Mesenchymal stem cell (in vitro differentiated cells and primary cell): ENCODE data around the gene GBP3.

Source experiments
- DNase-seq: peaks from one replicate; pipeline ENCODE4 v3.0.0-alpha.2; 2013
- H2AFZ ChIP-seq: one replicate; pipeline ENCODE4 v1.6.1; 2013; ENCODE audit warnings: low read depth, mild to moderate bottlenecking, control low read depth, inconsistent platforms, low read length, moderate library complexity
- H2AK5ac ChIP-seq: 2 replicates; pipeline ENCODE4 v1.6.1; 2013; ENCODE audit warnings: low read length, moderate library complexity, mild to moderate bottlenecking, inconsistent platforms; ENCODE audit not compliant: severe bottlenecking
- H2BK120ac ChIP-seq: one replicate; pipeline ENCODE4 v1.6.1; 2013; ENCODE audit warnings: low read depth, mild to moderate bottlenecking, inconsistent platforms, low read length, moderate library complexity
- H2BK12ac ChIP-seq, 2 experiments: one replicate each; pipeline ENCODE4 v1.6.1; 2013; ENCODE audit warnings: inconsistent platforms in 2 of 2, low read length in 2 of 2, mild to moderate bottlenecking in 2 of 2, moderate library complexity in 2 of 2, control low read depth in 1 of 2
- H2BK15ac ChIP-seq: one replicate; pipeline ENCODE4 v1.6.1; 2013; ENCODE audit warnings: mild to moderate bottlenecking, low read depth, inconsistent platforms; ENCODE audit not compliant: poor library complexity, severe bottlenecking
- H2BK5ac ChIP-seq: 2 replicates; pipeline ENCODE4 v1.6.1; 2013; ENCODE audit warnings: low read depth, mild to moderate bottlenecking, low read length, control low read depth, inconsistent platforms; ENCODE audit not compliant: poor library complexity, severe bottlenecking
- H3K14ac ChIP-seq, 2 experiments: one replicate each; pipeline ENCODE4 v1.6.1; 2013; ENCODE audit warnings: inconsistent platforms in 2 of 2, low read length in 2 of 2, control low read depth in 1 of 2, mild to moderate bottlenecking in 1 of 2, moderate library complexity in 1 of 2
- H3K18ac ChIP-seq, 2 experiments: one replicate each; pipeline ENCODE4 v1.6.1; 2013; ENCODE audit warnings: inconsistent platforms in 2 of 2, low read length in 2 of 2, control low read depth in 1 of 2, low read depth in 1 of 2, mild to moderate bottlenecking in 1 of 2
- H3K23ac ChIP-seq, 2 experiments: one replicate each; pipeline ENCODE4 v1.6.1; 2013; ENCODE audit warnings: inconsistent platforms in 2 of 2, low read length in 2 of 2, mild to moderate bottlenecking in 2 of 2, moderate library complexity in 2 of 2, control low read depth in 1 of 2
- H3K27ac ChIP-seq: 2 replicates; pipeline ENCODE4 v1.5.1; 2013; ENCODE audit warnings: mild to moderate bottlenecking, moderate library complexity, low read length, control low read depth, inconsistent platforms; ENCODE audit not compliant: poor library complexity, severe bottlenecking
- H3K27me3 ChIP-seq, 2 experiments: 2 replicates each; pipeline versions ENCODE4 v1.6.1 to v1.7.0; 2013; ENCODE audit warnings: low read length in 2 of 2, mild to moderate bottlenecking in 2 of 2, moderate library complexity in 2 of 2, control low read depth in 1 of 2, inconsistent platforms in 1 of 2; ENCODE audit not compliant: control insufficient read depth in 1 of 2, insufficient read depth in 1 of 2
- H3K36me3 ChIP-seq, 2 experiments: 2 replicates each; pipeline versions ENCODE4 v1.6.1 to v1.7.0; 2013; ENCODE audit warnings: low read length in 2 of 2, control low read depth in 1 of 2, inconsistent platforms in 1 of 2, low read depth in 1 of 2, mild to moderate bottlenecking in 1 of 2; ENCODE audit not compliant: insufficient read depth in 2 of 2, control insufficient read depth in 1 of 2
- H3K4ac ChIP-seq, 2 experiments: one replicate each; pipeline ENCODE4 v1.6.1; 2013; ENCODE audit warnings: inconsistent platforms in 2 of 2, low read length in 2 of 2, mild to moderate bottlenecking in 2 of 2, moderate library complexity in 2 of 2, control low read depth in 1 of 2, low read depth in 1 of 2
- H3K4me1 ChIP-seq: 2 replicates; pipeline ENCODE4 v1.6.1; 2013; ENCODE audit warnings: low read depth, low read length, control low read depth; ENCODE audit not compliant: control insufficient read depth, insufficient read depth
- H3K4me2 ChIP-seq: 2 replicates; pipeline ENCODE4 v1.6.1; 2013; ENCODE audit warnings: low read length, mild to moderate bottlenecking, inconsistent platforms; ENCODE audit not compliant: poor library complexity, severe bottlenecking
- H3K4me3 ChIP-seq, 2 experiments: 2 replicates each; pipeline versions ENCODE4 v1.5.1 to v1.7.0; 2013; ENCODE audit warnings: low read length in 2 of 2, mild to moderate bottlenecking in 2 of 2, control low read depth in 1 of 2, low read depth in 1 of 2; ENCODE audit not compliant: insufficient read depth in 1 of 2
- H3K79me1 ChIP-seq: replicated peaks from 2 replicates; pipeline ENCODE4 v1.6.1; 2013; ENCODE audit warnings: mild to moderate bottlenecking, control low read depth, low read length, inconsistent platforms; ENCODE audit not compliant: poor library complexity, severe bottlenecking
- H3K9ac ChIP-seq: 2 replicates; pipeline ENCODE4 v1.7.0; 2013; ENCODE audit warnings: mild to moderate bottlenecking, low read length, moderate library complexity
- H3K9me3 ChIP-seq: 2 replicates; pipeline ENCODE4 v1.7.0; 2013; ENCODE audit warnings: mild to moderate bottlenecking, low read length; ENCODE audit not compliant: control insufficient read depth
- H4K8ac ChIP-seq: one replicate; pipeline ENCODE4 v1.6.1; 2013; ENCODE audit warnings: inconsistent platforms, mild to moderate bottlenecking, low read length, moderate library complexity
- H4K91ac ChIP-seq: one replicate; pipeline ENCODE4 v1.6.1; 2013; ENCODE audit warnings: mild to moderate bottlenecking, low read length, inconsistent platforms
- WGBS: methylation state at CpG from one replicate; pipeline ENCODE4 v1.1.7; 2013; ENCODE audit warnings: mixed read lengths; 5-methylcytosine and 5-hydroxymethylcytosine counted together

GBP3 gene

DNA sequence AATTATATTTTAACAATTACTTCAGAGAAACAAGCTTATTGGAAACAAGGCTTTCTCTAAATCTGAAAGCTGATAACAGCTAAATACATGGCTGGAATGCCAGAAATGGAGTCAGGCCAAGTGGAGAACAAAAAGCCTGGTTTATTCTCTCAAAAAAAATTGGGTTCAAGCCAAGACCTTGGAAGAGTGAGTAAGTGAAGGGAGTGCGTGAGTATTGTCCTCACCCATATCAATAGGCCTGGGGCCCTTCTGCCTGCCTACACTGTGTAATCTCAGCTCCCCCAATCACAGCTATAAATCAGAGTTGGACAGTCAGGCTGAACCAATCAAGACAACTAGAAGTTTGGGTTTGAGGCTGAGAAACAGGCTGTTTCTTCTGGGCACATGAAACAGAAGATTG lies 37.6 kb downstream of the GBP3 start:
- peak; percentile 84 for DNase-seq
- WGBS: no CpG with 5 or more reads among the region's 1 CpG
- H4K91ac ChIP-seq: no peak overlapping the region
- H2BK5ac ChIP-seq: no peak overlapping the region
- H2AFZ ChIP-seq: no peak overlapping the region
- no peak overlapping the region for H2BK15ac ChIP-seq
- no peak overlapping the region for H2BK120ac ChIP-seq
- peak overlapping the region; percentile 66 for H3K9ac ChIP-seq
- no peaks in the 10 kb centered on the region for H3K27me3 ChIP-seq
- H3K4me3 ChIP-seq: peak overlapping the region in 1 of 2 experiments; percentile 5
- H3K36me3 ChIP-seq: peaks cover 3 to 28% of the 10 kb centered on the region in 2 experiments
- H3K27ac ChIP-seq: no peak overlapping the region
- H3K23ac ChIP-seq: no peak overlapping the region
- peak overlapping the region in 1 of 2 experiments; percentile 16 for H3K18ac ChIP-seq
- no peak overlapping the region for H2BK12ac ChIP-seq
- H3K9me3 ChIP-seq: no peaks in the 10 kb centered on the region
- H3K4me1 ChIP-seq: peaks cover 3% of the 10 kb centered on the region
- H3K14ac ChIP-seq: no peak overlapping the region
- no peak overlapping the region for H4K8ac ChIP-seq
- H3K79me1 ChIP-seq: peaks cover 22% of the 10 kb centered on the region
- no peak overlapping the region for H3K4ac ChIP-seq
- peak overlapping the region; percentile 1 for H2AK5ac ChIP-seq
- no peak overlapping the region for H3K4me2 ChIP-seq

DNA sequence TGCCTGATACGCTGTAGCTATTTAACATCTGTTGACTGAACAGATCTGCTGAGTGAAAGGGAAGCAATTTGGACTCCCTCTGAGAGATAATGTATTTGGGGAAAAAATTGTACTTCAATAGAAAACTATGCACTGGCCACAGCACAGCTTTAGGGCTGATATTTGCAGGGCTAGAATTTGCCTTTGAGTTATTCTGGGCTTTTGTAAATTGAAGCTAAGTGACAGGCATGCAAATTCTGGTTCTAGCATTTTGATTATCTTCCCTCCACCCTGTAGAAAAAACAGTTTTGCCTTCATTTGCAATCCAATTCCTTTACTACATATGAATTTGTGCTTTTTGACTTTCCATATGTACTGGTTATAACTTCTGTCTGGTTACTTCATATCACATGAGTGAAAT lies 38.1 kb downstream of the GBP3 start:
- peaks cover 20% of the 10 kb centered on the region for H3K79me1 ChIP-seq
- H3K27ac ChIP-seq: peak overlapping the region; percentile 20
- H3K4me2 ChIP-seq: no peak overlapping the region
- H2BK120ac ChIP-seq: no peak overlapping the region
- H3K9me3 ChIP-seq: no peaks in the 10 kb centered on the region
- no peak overlapping the region for H2BK5ac ChIP-seq
- WGBS: 100% methylated on average over 1 of the region's 1 CpG
- H3K36me3 ChIP-seq: peaks cover 3 to 28% of the 10 kb centered on the region in 2 experiments
- no peak overlapping the region for H2AFZ ChIP-seq
- DNase-seq: peak; percentile 13
- no peak overlapping the region for H3K18ac ChIP-seq
- no peak overlapping the region for H2BK15ac ChIP-seq
- no peak overlapping the region for H2BK12ac ChIP-seq
- H3K4me1 ChIP-seq: peaks cover 3% of the 10 kb centered on the region
- H3K4me3 ChIP-seq: peak overlapping the region in 1 of 2 experiments; percentile 59
- H2AK5ac ChIP-seq: no peak overlapping the region
- H3K4ac ChIP-seq: no peak overlapping the region
- no peak overlapping the region for H3K23ac ChIP-seq
- no peak overlapping the region for H4K91ac ChIP-seq
- no peak overlapping the region for H4K8ac ChIP-seq
- no peaks in the 10 kb centered on the region for H3K27me3 ChIP-seq
- H3K9ac ChIP-seq: peak overlapping the region; percentile 66
- no peak overlapping the region for H3K14ac ChIP-seq

DNA sequence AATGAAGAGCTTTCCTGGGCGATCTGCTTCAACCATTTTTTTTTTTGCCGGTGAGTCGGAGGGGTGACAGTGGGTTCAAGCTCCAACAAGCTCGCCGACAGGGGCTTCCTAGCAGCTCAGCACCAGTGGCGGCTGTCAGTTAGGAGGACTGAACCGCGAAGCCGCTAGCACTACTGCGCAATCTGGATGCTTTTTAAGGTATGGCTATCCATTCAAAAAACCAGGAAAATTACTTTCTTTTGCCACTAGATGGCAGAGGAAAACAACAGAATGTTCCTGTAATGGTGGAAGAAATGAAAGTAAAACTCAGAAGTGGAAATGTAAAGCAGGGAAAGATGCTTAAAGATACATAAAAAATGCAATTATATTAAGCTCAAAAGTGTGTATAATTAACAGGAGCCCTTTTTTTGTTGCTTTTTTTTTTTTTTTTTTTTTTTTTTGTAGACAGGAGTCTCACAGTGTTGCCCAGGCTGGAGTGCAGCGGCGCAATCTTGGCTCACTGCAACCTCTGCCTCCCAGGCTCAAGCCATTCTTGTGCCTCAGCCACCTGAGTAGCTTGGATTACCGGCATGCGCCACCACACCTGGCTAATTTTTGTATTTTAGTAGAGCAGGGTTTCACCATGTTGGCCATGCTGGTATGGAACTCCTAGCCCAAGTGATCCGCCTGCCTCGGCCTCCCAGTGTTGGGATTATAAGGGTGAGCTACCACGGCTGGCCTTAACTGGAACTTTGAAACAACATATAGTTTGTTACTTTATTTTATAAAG lies 38.7 kb downstream of the GBP3 start:
- WGBS: 96% methylated on average over 16 of the region's 17 CpGs
- H3K18ac ChIP-seq: no peak overlapping the region
- no peak overlapping the region for H2BK15ac ChIP-seq
- H4K91ac ChIP-seq: no peak overlapping the region
- no peaks in the 10 kb centered on the region for H3K27me3 ChIP-seq
- no peak overlapping the region for H2AK5ac ChIP-seq
- no peak overlapping the region for H3K4me2 ChIP-seq
- H3K9me3 ChIP-seq: no peaks in the 10 kb centered on the region
- H2AFZ ChIP-seq: no peak overlapping the region
- no peak overlapping the region for H3K14ac ChIP-seq
- H3K9ac ChIP-seq: peak overlapping the region; percentile 66
- peaks cover 3 to 28% of the 10 kb centered on the region in 2 experiments for H3K36me3 ChIP-seq
- peaks cover 17% of the 10 kb centered on the region for H3K79me1 ChIP-seq
- H4K8ac ChIP-seq: peak overlapping the region; percentile 27
- H3K23ac ChIP-seq: no peak overlapping the region
- H3K4ac ChIP-seq: peak overlapping the region in 1 of 2 experiments; percentile 17
- peak; percentile 83 for DNase-seq
- no peak overlapping the region for H2BK5ac ChIP-seq
- H2BK12ac ChIP-seq: no peak overlapping the region
- H3K27ac ChIP-seq: no peak overlapping the region
- H2BK120ac ChIP-seq: no peak overlapping the region
- peak overlapping the region in 1 of 2 experiments; percentile 59 for H3K4me3 ChIP-seq
- H3K4me1 ChIP-seq: peaks cover 3% of the 10 kb centered on the region

DNA sequence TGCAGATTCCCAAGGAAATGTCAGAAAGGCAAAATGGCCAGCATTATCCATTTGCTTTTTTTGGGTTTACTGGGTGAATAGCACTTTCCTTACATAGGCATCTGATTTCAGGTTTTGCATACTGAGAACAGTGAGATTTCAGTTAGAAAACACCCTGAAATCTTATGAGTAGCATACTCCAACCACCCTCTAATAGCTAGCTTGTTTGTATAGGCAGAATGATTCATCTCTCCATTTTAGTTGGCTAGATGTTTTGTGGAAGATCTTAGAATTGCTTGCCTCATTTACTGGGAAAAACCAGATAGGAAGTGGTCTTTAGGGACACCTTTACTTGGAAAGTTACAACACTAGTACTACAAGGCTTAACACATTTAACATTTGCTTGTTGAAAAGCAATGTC lies 40.6 kb downstream of the GBP3 start:
- Histone ChIP-seq H3K18ac (no peak overlapping the region), H3K4me2 (no peak overlapping the region)
- DNase-seq: no peak

More for the DNA sequence above, 40.6 kb downstream of the GBP3 start:
- no peak overlapping the region for H2BK15ac ChIP-seq
- H3K4me3 ChIP-seq: no peak overlapping the region
- H2BK5ac ChIP-seq: no peak overlapping the region
- no peak overlapping the region for H2BK12ac ChIP-seq
- peaks cover 5 to 31% of the 10 kb centered on the region in 2 experiments for H3K36me3 ChIP-seq
- H3K14ac ChIP-seq: no peak overlapping the region
- H2BK120ac ChIP-seq: no peak overlapping the region
- peaks cover 25% of the 10 kb centered on the region for H3K79me1 ChIP-seq
- H3K9ac ChIP-seq: no peak overlapping the region
- H3K27me3 ChIP-seq: no peaks in the 10 kb centered on the region
- H3K9me3 ChIP-seq: no peaks in the 10 kb centered on the region
- no peak overlapping the region for H2AFZ ChIP-seq
- H3K23ac ChIP-seq: no peak overlapping the region
- no peak overlapping the region for H3K4ac ChIP-seq
- H3K27ac ChIP-seq: no peak overlapping the region
- H4K8ac ChIP-seq: no peak overlapping the region
- H3K4me1 ChIP-seq: peaks cover 3% of the 10 kb centered on the region
- H4K91ac ChIP-seq: no peak overlapping the region
- no peak overlapping the region for H2AK5ac ChIP-seq
